ENCODE results near the gene JAML. TPM values are rescaled to one million over a fixed set of nuclear protein-coding genes. Genes with fewer than 3 reads are reported as not detected.

JAML gene
- total and polyA plus RNA-seq, 2 of the 13 experiments (the other 11 are each of a cell fraction or from before 2014, with no cell fraction given) = 2.0 to 3.3 TPM

GRCh38 chr11:118251858-118252652 lies 27.2 kb upstream of the JAML start, which contains the start of gene MPZL3 (continued):
- TF ChIP-seq LCORL (IDR thresholded peaks at IDR 0.05) (peak; percentile 78; the same call in 1 of the 2 replicates), LCORL (CRISPR knock-in tag; IDR thresholded peaks at IDR 0.05) (peak; percentile 74), THAP9 (CRISPR knock-in tag; IDR thresholded peaks at IDR 0.05; ENCODE audit: borderline replicate concordance) (peak; percentile 86; the same call in 1 of the 2 replicates), ZNF225 (CRISPR knock-in tag; IDR thresholded peaks at IDR 0.05) (no peak; the same call in 1 of the 2 replicates), IKZF5 (CRISPR knock-in tag; IDR thresholded peaks at IDR 0.05) (peak; percentile 64), ZNF326 (CRISPR knock-in tag; IDR thresholded peaks at IDR 0.05; ENCODE audit: borderline replicate concordance) (no peak), ZBTB7A (CRISPR knock-in tag; IDR thresholded peaks at IDR 0.05) (peak; percentile 90), MTA1 (CRISPR knock-in tag; IDR thresholded peaks at IDR 0.05; ENCODE audit: borderline replicate concordance) (peak; percentile 49; the same call in 1 of the 2 replicates), ZNF296 (CRISPR knock-in tag; conservative IDR thresholded peaks at IDR 0.05) (no peak), TARDBP (CRISPR knock-in tag; IDR thresholded peaks at IDR 0.05) (peak; percentile 48; the same call in 1 of the 2 replicates), ZBTB25 (CRISPR knock-in tag; IDR thresholded peaks at IDR 0.05) (0 out of 2 replicates have a peak, but pooled peaks have one; percentile 27), ZNF547 (CRISPR knock-in tag; IDR thresholded peaks at IDR 0.05) (peak; percentile 37; the same call in 1 of the 2 replicates), BCL3 (CRISPR knock-in tag; IDR thresholded peaks at IDR 0.05) (0 out of 2 replicates have a peak, but pooled peaks have one; percentile 35), YY1 (IDR thresholded peaks at IDR 0.05; ENCODE audit: insufficient read depth, insufficient replicate concordance, low read depth, low read length) (peak; percentile 92), NONO (IDR thresholded peaks at IDR 0.05) (no peak), NONO (CRISPR knock-in tag; conservative IDR thresholded peaks at IDR 0.05) (peak; percentile 66), GATAD1 (CRISPR knock-in tag; IDR thresholded peaks at IDR 0.05) (peak; percentile 85; the same call in 1 of the 2 replicates), NFKB2 (CRISPR knock-in tag; IDR thresholded peaks at IDR 0.05; ENCODE audit: borderline replicate concordance) (peak; percentile 73; the same call in 1 of the 2 replicates), KDM6A (CRISPR knock-in tag; IDR thresholded peaks at IDR 0.05; ENCODE audit: low read depth) (no peak)
